GM23338 (cell line): ENCODE data around the gene OR56A4. TPM values are rescaled to one million over a fixed set of nuclear protein-coding genes. Genes with fewer than 3 reads are reported as not detected.

ENCODE experiments used
- ATAC-seq: fragments of 200-7000 bp; cut with Tn5 transposase; 3 replicates; pipeline ENCODE4 v1.9.1; 2020
- DNase-seq: peaks from one replicate; pipeline ENCODE4 v3.0.0-alpha.2; 2015; ENCODE audit warnings: low spot score
- H2AFZ ChIP-seq: fragments of 200-600 bp; sonication (generic); 2 replicates; pipeline ENCODE4 v1.8.0; 2016; ENCODE audit warnings: antibody characterized with exemption, mild to moderate bottlenecking, moderate library complexity
- H3F3A ChIP-seq: fragments of 200-600 bp; sonication (generic); replicated peaks from 2 replicates; pipeline ENCODE4 v1.8.0; 2017; ENCODE audit warnings: antibody characterized with exemption, mixed run types, low read depth
- H3K27ac ChIP-seq: fragments of 200-600 bp; sonication (generic); 2 replicates; pipeline ENCODE4 v1.6.1; 2016; ENCODE audit warnings: low read depth
- H3K27me3 ChIP-seq: fragments of 200-600 bp; sonication (generic); 2 replicates; pipeline ENCODE4 v1.8.0; 2016; ENCODE audit warnings: mild to moderate bottlenecking, mixed run types, moderate library complexity; ENCODE audit not compliant: insufficient read depth
- H3K36me3 ChIP-seq: fragments of 200-600 bp; sonication (generic); 2 replicates; pipeline ENCODE4 v1.8.0; 2016; ENCODE audit warnings: mild to moderate bottlenecking; ENCODE audit not compliant: insufficient read depth
- H3K4me1 ChIP-seq: fragments of 200-600 bp; sonication (generic); 2 replicates; pipeline ENCODE4 v1.8.0; 2016; ENCODE audit warnings: mild to moderate bottlenecking, moderate library complexity; ENCODE audit not compliant: insufficient read depth
- H3K4me2 ChIP-seq: fragments of 200-600 bp; sonication (generic); 2 replicates; pipeline ENCODE4 v1.7.1; 2017; ENCODE audit warnings: mixed run types
- H3K4me3 ChIP-seq: fragments of 200-600 bp; sonication (generic); 2 replicates; pipeline ENCODE4 v1.6.1; 2016; ENCODE audit warnings: mixed run types
- H3K79me2 ChIP-seq: fragments of 200-600 bp; sonication (generic); replicated peaks from 2 replicates; pipeline ENCODE4 v1.8.0; 2017; ENCODE audit warnings: mild to moderate bottlenecking; ENCODE audit not compliant: insufficient read depth
- H3K9me2 ChIP-seq: fragments of 200-600 bp; sonication (generic); 2 replicates; pipeline ENCODE4 v1.8.0; 2017; ENCODE audit not compliant: insufficient read depth
- H4K20me1 ChIP-seq: fragments of 200-600 bp; sonication (generic); replicated peaks from 2 replicates; pipeline ENCODE4 v1.8.0; 2017; ENCODE audit warnings: mild to moderate bottlenecking; ENCODE audit not compliant: insufficient read depth
- H3K27ac Mint-ChIP-seq: 2 replicates; pipeline ENCODE4 v1.8.0; 2020; ENCODE audit warnings: inconsistent platforms, mild to moderate bottlenecking, moderate library complexity, mixed read lengths
- H3K27me3 Mint-ChIP-seq: 3 replicates; pipeline ENCODE4 v1.8.0; 2022; ENCODE audit warnings: low read depth, mild to moderate bottlenecking, moderate library complexity, mixed read lengths, inconsistent platforms; ENCODE audit not compliant: insufficient read depth, poor library complexity
- H3K36me3 Mint-ChIP-seq: 3 replicates; pipeline ENCODE4 v1.8.0; 2021; ENCODE audit warnings: low read depth, mild to moderate bottlenecking, inconsistent platforms, moderate library complexity, mixed read lengths
- H3K4me1 Mint-ChIP-seq: 3 replicates; pipeline ENCODE4 v1.8.0; 2020; ENCODE audit warnings: mild to moderate bottlenecking, inconsistent platforms, mixed read lengths
- H3K4me3 Mint-ChIP-seq: 3 replicates; pipeline ENCODE4 v1.8.0; 2021; ENCODE audit warnings: moderate library complexity, mild to moderate bottlenecking, inconsistent platforms, mixed read lengths
- H3K9me3 Mint-ChIP-seq: 3 replicates; pipeline ENCODE4 v1.8.0; 2020; ENCODE audit warnings: moderate library complexity, mild to moderate bottlenecking, inconsistent platforms, mixed read lengths
- CREB1 ChIP-seq: fragments of 250-450 bp; sonication (Bioruptor Pico); IDR thresholded peaks from 2 replicates; pipeline ENCODE4 v1.5.0; 2020; ENCODE audit warnings: low read depth, mild to moderate bottlenecking, moderate library complexity
- JUNB ChIP-seq: IDR thresholded peaks from one replicate; pipeline ENCODE4 v1.6.1; 2016; ENCODE audit warnings: antibody characterized with exemption; ENCODE audit not compliant: unreplicated experiment
- POLR2AphosphoS5 ChIP-seq: IDR thresholded peaks from 2 replicates; pipeline ENCODE4 v1.6.1; 2016; ENCODE audit warnings: antibody characterized with exemption, low read depth
- polyA plus RNA-seq: library from polyadenylated mRNA; unstranded; fragments of >200 nt; fragmentation: Nextera tagmentation; extraction: Ambion mirVana; gene quantifications from 2 replicates; pipeline ENCODE4 v1.2.1, GENCODE V29; 2016
- total RNA-seq: library from RNA; depleted of rRNA; stranded (reverse); fragments of >200 nt; shearing (Covaris generic); gene quantifications from 2 replicates; pipeline ENCODE4 v1.2.3, GENCODE V29; 2014
- TF ChIP-seq, protein P1 (sequence below): fragments of 250-450 bp; sonication (Bioruptor Pico); IDR thresholded peaks from 2 replicates; pipeline ENCODE4 v1.5.0; 2020; ENCODE audit warnings: mild to moderate bottlenecking, moderate library complexity
- TF ChIP-seq, protein P2 (sequence below): IDR thresholded peaks from one replicate; pipeline ENCODE4 v1.6.1; 2018; ENCODE audit warnings: antibody characterized with exemption; ENCODE audit not compliant: unreplicated experiment
- TF ChIP-seq, protein P3 (sequence below), 2 experiments: fragments of 200-600 bp in 1 of 2; sonication (generic) in 1 of 2; conservative IDR thresholded peaks; 2 replicates each; pipeline versions ENCODE4 v1.5.1 to v1.6.1; 2016 to 2017; ENCODE audit warnings: antibody characterized with exemption in 2 of 2, low read depth in 2 of 2, mild to moderate bottlenecking in 2 of 2, moderate library complexity in 1 of 2

Gene OR56A4
- total and polyA plus RNA-seq, 2 experiments from 2014 or later, result 0.10 to 0.23 TPM

DNA sequence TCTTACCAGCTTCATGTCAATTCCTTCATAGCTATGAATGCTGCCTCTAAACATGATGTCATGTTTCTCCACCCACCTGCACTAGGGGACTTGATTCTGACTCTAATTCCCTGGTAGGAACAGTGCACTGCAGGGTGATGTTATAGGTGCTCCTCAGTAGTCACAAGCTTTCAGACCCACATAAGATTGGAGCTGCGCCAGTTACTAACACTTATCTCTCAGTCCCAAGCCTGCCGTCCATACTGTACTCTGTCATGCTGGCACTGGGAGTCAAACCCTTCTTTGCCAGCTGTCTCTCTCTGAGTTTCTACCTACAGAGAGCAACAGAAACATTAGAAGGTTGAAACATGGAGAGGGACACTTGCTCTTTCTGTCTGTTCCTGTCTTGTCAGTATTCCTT is 18.3 kb upstream of the OR56A4 start (continued):
- TF ChIP-seq, protein P1, sequence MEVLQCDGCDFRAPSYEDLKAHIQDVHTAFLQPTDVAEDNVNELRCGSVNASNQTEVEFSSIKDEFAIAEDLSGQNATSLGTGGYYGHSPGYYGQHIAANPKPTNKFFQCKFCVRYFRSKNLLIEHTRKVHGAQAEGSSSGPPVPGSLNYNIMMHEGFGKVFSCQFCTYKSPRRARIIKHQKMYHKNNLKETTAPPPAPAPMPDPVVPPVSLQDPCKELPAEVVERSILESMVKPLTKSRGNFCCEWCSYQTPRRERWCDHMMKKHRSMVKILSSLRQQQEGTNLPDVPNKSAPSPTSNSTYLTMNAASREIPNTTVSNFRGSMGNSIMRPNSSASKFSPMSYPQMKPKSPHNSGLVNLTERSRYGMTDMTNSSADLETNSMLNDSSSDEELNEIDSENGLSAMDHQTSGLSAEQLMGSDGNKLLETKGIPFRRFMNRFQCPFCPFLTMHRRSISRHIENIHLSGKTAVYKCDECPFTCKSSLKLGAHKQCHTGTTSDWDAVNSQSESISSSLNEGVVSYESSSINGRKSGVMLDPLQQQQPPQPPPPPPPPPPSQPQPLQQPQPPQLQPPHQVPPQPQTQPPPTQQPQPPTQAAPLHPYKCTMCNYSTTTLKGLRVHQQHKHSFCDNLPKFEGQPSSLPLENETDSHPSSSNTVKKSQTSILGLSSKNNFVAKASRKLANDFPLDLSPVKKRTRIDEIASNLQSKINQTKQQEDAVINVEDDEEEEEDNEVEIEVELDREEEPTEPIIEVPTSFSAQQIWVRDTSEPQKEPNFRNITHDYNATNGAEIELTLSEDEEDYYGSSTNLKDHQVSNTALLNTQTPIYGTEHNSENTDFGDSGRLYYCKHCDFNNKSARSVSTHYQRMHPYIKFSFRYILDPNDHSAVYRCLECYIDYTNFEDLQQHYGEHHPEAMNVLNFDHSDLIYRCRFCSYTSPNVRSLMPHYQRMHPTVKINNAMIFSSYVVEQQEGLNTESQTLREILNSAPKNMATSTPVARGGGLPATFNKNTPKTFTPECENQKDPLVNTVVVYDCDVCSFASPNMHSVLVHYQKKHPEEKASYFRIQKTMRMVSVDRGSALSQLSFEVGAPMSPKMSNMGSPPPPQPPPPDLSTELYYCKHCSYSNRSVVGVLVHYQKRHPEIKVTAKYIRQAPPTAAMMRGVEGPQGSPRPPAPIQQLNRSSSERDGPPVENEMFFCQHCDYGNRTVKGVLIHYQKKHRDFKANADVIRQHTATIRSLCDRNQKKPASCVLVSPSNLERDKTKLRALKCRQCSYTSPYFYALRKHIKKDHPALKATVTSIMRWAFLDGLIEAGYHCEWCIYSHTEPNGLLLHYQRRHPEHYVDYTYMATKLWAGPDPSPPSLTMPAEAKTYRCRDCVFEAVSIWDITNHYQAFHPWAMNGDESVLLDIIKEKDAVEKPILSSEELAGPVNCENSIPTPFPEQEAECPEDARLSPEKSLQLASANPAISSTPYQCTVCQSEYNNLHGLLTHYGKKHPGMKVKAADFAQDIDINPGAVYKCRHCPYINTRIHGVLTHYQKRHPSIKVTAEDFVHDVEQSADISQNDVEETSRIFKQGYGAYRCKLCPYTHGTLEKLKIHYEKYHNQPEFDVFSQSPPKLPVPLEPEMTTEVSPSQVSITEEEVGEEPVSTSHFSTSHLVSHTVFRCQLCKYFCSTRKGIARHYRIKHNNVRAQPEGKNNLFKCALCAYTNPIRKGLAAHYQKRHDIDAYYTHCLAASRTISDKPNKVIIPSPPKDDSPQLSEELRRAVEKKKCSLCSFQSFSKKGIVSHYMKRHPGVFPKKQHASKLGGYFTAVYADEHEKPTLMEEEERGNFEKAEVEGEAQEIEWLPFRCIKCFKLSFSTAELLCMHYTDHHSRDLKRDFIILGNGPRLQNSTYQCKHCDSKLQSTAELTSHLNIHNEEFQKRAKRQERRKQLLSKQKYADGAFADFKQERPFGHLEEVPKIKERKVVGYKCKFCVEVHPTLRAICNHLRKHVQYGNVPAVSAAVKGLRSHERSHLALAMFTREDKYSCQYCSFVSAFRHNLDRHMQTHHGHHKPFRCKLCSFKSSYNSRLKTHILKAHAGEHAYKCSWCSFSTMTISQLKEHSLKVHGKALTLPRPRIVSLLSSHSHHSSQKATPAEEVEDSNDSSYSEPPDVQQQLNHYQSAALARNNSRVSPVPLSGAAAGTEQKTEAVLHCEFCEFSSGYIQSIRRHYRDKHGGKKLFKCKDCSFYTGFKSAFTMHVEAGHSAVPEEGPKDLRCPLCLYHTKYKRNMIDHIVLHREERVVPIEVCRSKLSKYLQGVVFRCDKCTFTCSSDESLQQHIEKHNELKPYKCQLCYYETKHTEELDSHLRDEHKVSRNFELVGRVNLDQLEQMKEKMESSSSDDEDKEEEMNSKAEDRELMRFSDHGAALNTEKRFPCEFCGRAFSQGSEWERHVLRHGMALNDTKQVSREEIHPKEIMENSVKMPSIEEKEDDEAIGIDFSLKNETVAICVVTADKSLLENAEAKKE (CRISPR knock-in tag), result no peak
- TF ChIP-seq, protein P2, sequence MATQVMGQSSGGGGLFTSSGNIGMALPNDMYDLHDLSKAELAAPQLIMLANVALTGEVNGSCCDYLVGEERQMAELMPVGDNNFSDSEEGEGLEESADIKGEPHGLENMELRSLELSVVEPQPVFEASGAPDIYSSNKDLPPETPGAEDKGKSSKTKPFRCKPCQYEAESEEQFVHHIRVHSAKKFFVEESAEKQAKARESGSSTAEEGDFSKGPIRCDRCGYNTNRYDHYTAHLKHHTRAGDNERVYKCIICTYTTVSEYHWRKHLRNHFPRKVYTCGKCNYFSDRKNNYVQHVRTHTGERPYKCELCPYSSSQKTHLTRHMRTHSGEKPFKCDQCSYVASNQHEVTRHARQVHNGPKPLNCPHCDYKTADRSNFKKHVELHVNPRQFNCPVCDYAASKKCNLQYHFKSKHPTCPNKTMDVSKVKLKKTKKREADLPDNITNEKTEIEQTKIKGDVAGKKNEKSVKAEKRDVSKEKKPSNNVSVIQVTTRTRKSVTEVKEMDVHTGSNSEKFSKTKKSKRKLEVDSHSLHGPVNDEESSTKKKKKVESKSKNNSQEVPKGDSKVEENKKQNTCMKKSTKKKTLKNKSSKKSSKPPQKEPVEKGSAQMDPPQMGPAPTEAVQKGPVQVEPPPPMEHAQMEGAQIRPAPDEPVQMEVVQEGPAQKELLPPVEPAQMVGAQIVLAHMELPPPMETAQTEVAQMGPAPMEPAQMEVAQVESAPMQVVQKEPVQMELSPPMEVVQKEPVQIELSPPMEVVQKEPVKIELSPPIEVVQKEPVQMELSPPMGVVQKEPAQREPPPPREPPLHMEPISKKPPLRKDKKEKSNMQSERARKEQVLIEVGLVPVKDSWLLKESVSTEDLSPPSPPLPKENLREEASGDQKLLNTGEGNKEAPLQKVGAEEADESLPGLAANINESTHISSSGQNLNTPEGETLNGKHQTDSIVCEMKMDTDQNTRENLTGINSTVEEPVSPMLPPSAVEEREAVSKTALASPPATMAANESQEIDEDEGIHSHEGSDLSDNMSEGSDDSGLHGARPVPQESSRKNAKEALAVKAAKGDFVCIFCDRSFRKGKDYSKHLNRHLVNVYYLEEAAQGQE, result no peak
- no peak for TF ChIP-seq JUNB
- TF ChIP-seq POLR2AphosphoS5, result no peak

DNA sequence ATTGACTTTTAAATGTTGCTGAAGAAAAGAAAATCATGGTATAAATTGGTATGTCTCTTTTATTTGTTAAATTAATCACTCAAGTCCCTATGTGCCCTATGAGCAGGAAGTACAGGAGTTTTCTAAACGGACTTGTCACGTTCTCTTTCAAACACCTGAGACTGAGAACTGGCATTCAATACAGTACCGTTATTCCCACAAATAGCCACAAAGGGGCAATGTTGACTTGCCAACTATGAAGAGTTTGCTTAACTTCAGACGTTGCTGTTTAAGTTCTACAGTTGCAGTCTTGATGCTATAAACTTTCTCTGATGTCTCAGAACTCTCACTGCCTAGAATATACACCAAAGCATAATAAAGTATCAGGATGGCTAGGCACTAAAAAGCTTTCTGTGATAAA is 16.2 kb upstream of the OR56A4 start:
- Mint-ChIP-seq H3K4me1 (no peaks in the 10 kb centered on the region; the same call in 2 of the 3 replicates), H3K27ac (no peak overlapping the region), H3K4me3 (no peak overlapping the region), H3K27me3 (peaks cover 2% of the 10 kb centered on the region), H3K9me3 (no peaks in the 10 kb centered on the region), H3K36me3 (no peaks in the 10 kb centered on the region)
- Histone ChIP-seq H3K4me1 (peaks cover 8% of the 10 kb centered on the region; the same call in 1 of the 2 replicates), H2AFZ (no peak overlapping the region), H3K36me3 (no peaks in the 10 kb centered on the region), H3K79me2 (no peaks in the 10 kb centered on the region), H4K20me1 (no peaks in the 10 kb centered on the region), H3K9me2 (no peaks in the 10 kb centered on the region), H3K27ac (no peak overlapping the region), H3F3A (no peaks in the 10 kb centered on the region), H3K27me3 (peaks cover 11% of the 10 kb centered on the region; the same call in 1 of the 2 replicates), H3K4me2 (no peak overlapping the region), H3K4me3 (no peak overlapping the region)
- DNase-seq (peak; percentile 79), ATAC-seq (peak; percentile 79)
- TF ChIP-seq, protein P3, sequence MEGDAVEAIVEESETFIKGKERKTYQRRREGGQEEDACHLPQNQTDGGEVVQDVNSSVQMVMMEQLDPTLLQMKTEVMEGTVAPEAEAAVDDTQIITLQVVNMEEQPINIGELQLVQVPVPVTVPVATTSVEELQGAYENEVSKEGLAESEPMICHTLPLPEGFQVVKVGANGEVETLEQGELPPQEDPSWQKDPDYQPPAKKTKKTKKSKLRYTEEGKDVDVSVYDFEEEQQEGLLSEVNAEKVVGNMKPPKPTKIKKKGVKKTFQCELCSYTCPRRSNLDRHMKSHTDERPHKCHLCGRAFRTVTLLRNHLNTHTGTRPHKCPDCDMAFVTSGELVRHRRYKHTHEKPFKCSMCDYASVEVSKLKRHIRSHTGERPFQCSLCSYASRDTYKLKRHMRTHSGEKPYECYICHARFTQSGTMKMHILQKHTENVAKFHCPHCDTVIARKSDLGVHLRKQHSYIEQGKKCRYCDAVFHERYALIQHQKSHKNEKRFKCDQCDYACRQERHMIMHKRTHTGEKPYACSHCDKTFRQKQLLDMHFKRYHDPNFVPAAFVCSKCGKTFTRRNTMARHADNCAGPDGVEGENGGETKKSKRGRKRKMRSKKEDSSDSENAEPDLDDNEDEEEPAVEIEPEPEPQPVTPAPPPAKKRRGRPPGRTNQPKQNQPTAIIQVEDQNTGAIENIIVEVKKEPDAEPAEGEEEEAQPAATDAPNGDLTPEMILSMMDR (conservative IDR thresholded peaks at IDR 0.05; ENCODE audit: low read depth in 2 of 2), result peak; percentile 79 to 85
- no peak for TF ChIP-seq CREB1 (CRISPR knock-in tag)
